ENCODE measurements around the gene ST6GALNAC6. TPM values are rescaled to one million over a fixed set of nuclear protein-coding genes. Genes with fewer than 3 reads are reported as not detected.

Gene ST6GALNAC6
- total and polyA plus RNA-seq, 2 of the 4 experiments (the other 2 are of a cell fraction): 35.7 to 48.6 TPM

GRCh38 chr9:127876764-127877562 lies 22.4 kb downstream of the ST6GALNAC6 start:
- POLR2A ChIA-PET (ENCODE audit: unreplicated experiment): no interaction called here
- 28% methylated on average over 7 of the region's 26 CpGs; no CpG with 5 or more reads in 1 of the 2 experiments for WGBS, 2 experiments (ENCODE audit: extremely low coverage in 2 of 2, insufficient read length in 1 of 2)
- no peak for DNase-seq
- TF ChIP-seq CHD1 (IDR thresholded peaks at IDR 0.05; ENCODE audit: low read depth, low read length) (no peak), RAD21 (IDR thresholded peaks at IDR 0.05; ENCODE audit: low read length) (no peak), FOS (IDR thresholded peaks at IDR 0.05; ENCODE audit: low read depth, low read length) (no peak), POLR2A (IDR thresholded peaks at IDR 0.05; ENCODE audit: low read depth, low read length) (no peak), BHLHE40 (IDR thresholded peaks at IDR 0.05; ENCODE audit: low read depth, low read length) (no peak), USF2 (IDR thresholded peaks at IDR 0.05; ENCODE audit: low read depth, low read length) (no peak), SMC3 (IDR thresholded peaks at IDR 0.05; ENCODE audit: low read depth, low read length) (no peak), CEBPB (IDR thresholded peaks at IDR 0.05; ENCODE audit: low read depth, low read length) (no peak), RCOR1 (IDR thresholded peaks at IDR 0.05; ENCODE audit: insufficient replicate concordance, low read length) (no peak), MAZ (IDR thresholded peaks at IDR 0.05; ENCODE audit: borderline replicate concordance, low read depth, low read length) (no peak), RFX5 (IDR thresholded peaks at IDR 0.05; ENCODE audit: low read depth, low read length) (no peak), ELK1 (IDR thresholded peaks at IDR 0.05; ENCODE audit: borderline replicate concordance, low read depth, low read length) (no peak), MAFK (IDR thresholded peaks at IDR 0.05; ENCODE audit: low read depth, low read length) (no peak), NFE2L2 (IDR thresholded peaks at IDR 0.05; ENCODE audit: low read depth, low read length) (no peak)

More at GRCh38 chr9:127876764-127877562, 22.4 kb downstream of the ST6GALNAC6 start:
- Histone ChIP-seq H3K9me3 (ENCODE audit: control insufficient read depth, insufficient read depth, low read length) (no peaks in the 10 kb centered on the region), H3K9me1 (ENCODE audit: insufficient read depth, low read length) (no peaks in the 10 kb centered on the region), H3K56ac (ENCODE audit: extremely low read depth, insufficient read depth, low read length) (peak overlapping the region; percentile 18; the same call in 1 of the 2 replicates), H3K18ac (ENCODE audit: low read depth, low read length) (peak overlapping the region; percentile 78; the same call in 1 of the 2 replicates), H3K14ac (replicated peaks; ENCODE audit: low read depth, low read length) (peak overlapping the region; percentile 97), H3K27ac (ENCODE audit: insufficient read depth, low read length) (peak overlapping the region; percentile 86), H3K79me1 (ENCODE audit: low read depth in 1 of 2, low read length in 2 of 2) (peaks cover 20 to 34% of the 10 kb centered on the region in 2 experiments; a peak in 3 of 4 replicates), H2BK20ac (ENCODE audit: low read depth, low read length) (no peak overlapping the region), H4K20me1 (ENCODE audit: insufficient read depth, low read length) (0 out of 2 replicates have a peak, but pooled peaks cover 3% of the 10 kb centered on the region), H4K91ac (ENCODE audit: insufficient read depth, low read depth, low read length) (peak overlapping the region; percentile 61), H2BK5ac (ENCODE audit: low read depth, low read length, poor library complexity, severe bottlenecking) (peak overlapping the region; percentile 64), H3K4me1 (ENCODE audit: control insufficient read depth, insufficient read depth, low read length) (peaks cover 24% of the 10 kb centered on the region), H4K5ac (ENCODE audit: low read depth, low read length) (peak overlapping the region; percentile 44), H3K4ac (ENCODE audit: low read depth, low read length) (peak overlapping the region; percentile 89), H2BK120ac (ENCODE audit: low read depth, low read length) (peak overlapping the region; percentile 52), H2AK5ac (ENCODE audit: low read depth, low read length) (peak overlapping the region; percentile 97), H3K4me3 (ENCODE audit: insufficient read depth, low read depth, low read length) (peak overlapping the region; percentile 62), H3K4me2 (ENCODE audit: low read depth, low read length) (peak overlapping the region; percentile 95), H4K8ac (ENCODE audit: low read depth in 2 of 2, low read length in 2 of 2) (peak overlapping the region; percentile 96 to 97), H2AFZ (replicated peaks; ENCODE audit: low read length, poor library complexity) (peak overlapping the region; percentile 96), H2AK9ac (replicated peaks; ENCODE audit: low read depth, low read length, poor library complexity) (peak overlapping the region; percentile 99), H3K23ac (ENCODE audit: low read depth, low read length) (peak overlapping the region; percentile 93), H3K36me3 (ENCODE audit: control insufficient read depth, insufficient read depth, low read length) (peaks cover 6% of the 10 kb centered on the region), H2BK15ac (ENCODE audit: low read depth, low read length) (no peak overlapping the region; the same call in 2 of the 3 replicates), H3K27me3 (ENCODE audit: control insufficient read depth, insufficient read depth, low read length) (no peaks in the 10 kb centered on the region), H3K9ac (ENCODE audit: low read depth, low read length) (peak overlapping the region; percentile 87)
- BruUV-seq (replicated peaks): no TSS peak
- dilution Hi-C loops (cut with HindIII; ENCODE audit: low sequenced_read_pairs, unreplicated experiment): no loop called here
- CTCF ChIA-PET: interaction anchor here (1.4 kb wide), 1 partner anchor 34 kb away, joined by 3 read pairs; no protein-coding TSS in a partner anchor
- ATAC-seq (ENCODE audit: low read depth): peak; percentile 24
- in situ Hi-C loops (cut with MboI; ENCODE audit: low sequenced_read_pairs): no loop called here
- intact Hi-C loops (cut with micrococcal nuclease): no loop called here

Data from IMR-90 (cell line).